Stomach smooth muscle (tissue), 2 donors: Measurements from ENCODE around the gene RAB27B.
"Not testable (repeated sequence)": the region's sequence is repeated elsewhere in the genome, so short reads cannot be mapped to it uniquely, and the experiment has no call there.

Experiments
- H3K27ac ChIP-seq: one replicate; pipeline ENCODE4 v1.7.0; 2013; ENCODE audit warnings: mild to moderate bottlenecking, low read length, inconsistent platforms
- H3K27me3 ChIP-seq, 2 donors: one replicate each; pipeline ENCODE4 v1.7.0; 2013; ENCODE audit warnings: low read length in 2 of 2; ENCODE audit not compliant: insufficient read depth in 2 of 2, control insufficient read depth in 1 of 2
- H3K36me3 ChIP-seq, 2 donors: one replicate each; pipeline ENCODE4 v1.7.0; 2013; ENCODE audit warnings: low read length in 2 of 2; ENCODE audit not compliant: control insufficient read depth in 2 of 2, insufficient read depth in 2 of 2
- H3K4me1 ChIP-seq: one replicate; pipeline ENCODE4 v1.7.0; 2013; ENCODE audit warnings: low read length; ENCODE audit not compliant: control insufficient read depth, insufficient read depth
- H3K4me3 ChIP-seq, 2 donors: one replicate each; pipeline ENCODE4 v1.7.0; 2013; ENCODE audit warnings: low read length in 2 of 2
- H3K9ac ChIP-seq, 2 donors: one replicate each; pipeline ENCODE4 v1.7.0; 2013; ENCODE audit warnings: low read length in 2 of 2, mild to moderate bottlenecking in 1 of 2
- H3K9me3 ChIP-seq, 2 donors: one replicate each; pipeline ENCODE4 v1.7.0; 2013; ENCODE audit warnings: low read length in 2 of 2; ENCODE audit not compliant: control insufficient read depth in 2 of 2
- donor health status: healthy.
- donor health status: Pancreatic carcinoma.

The RAB27B gene

GRCh38 chr18:54815086-54815485 lies 13.2 kb upstream of the RAB27B start:
- H3K4me3 ChIP-seq = no peak overlapping the region
- H3K27ac ChIP-seq = no peak overlapping the region
- no peaks in the 10 kb centered on the region for H3K36me3 ChIP-seq
- H3K27me3 ChIP-seq = no peaks in the 10 kb centered on the region
- H3K9ac ChIP-seq = no peak overlapping the region
- H3K4me1 ChIP-seq = no peaks in the 10 kb centered on the region
- H3K9me3 ChIP-seq = no peaks in the 10 kb centered on the region

- H3K27ac ChIP-seq, H3K9me3 ChIP-seq, H3K9ac ChIP-seq, H3K4me3 ChIP-seq, H3K4me1 ChIP-seq, H3K36me3 ChIP-seq, H3K27me3 ChIP-seq: not testable (repeated sequence)
Observed at GRCh38 chr18:54820785-54821275, 7.4 kb upstream of the RAB27B start.

- Histone ChIP-seq H3K9me3 (no peaks in the 10 kb centered on the region), H3K36me3 (no peaks in the 10 kb centered on the region), H3K27ac (no peak overlapping the region), H3K4me3 (no peak overlapping the region), H3K4me1 (no peaks in the 10 kb centered on the region), H3K27me3 (no peaks in the 10 kb centered on the region), H3K9ac (no peak overlapping the region)
Observed at GRCh38 chr18:54822872-54823845, 5.1 kb upstream of the RAB27B start.

- no peak overlapping the region for H3K4me3 ChIP-seq
- no peak overlapping the region for H3K9ac ChIP-seq
- no peaks in the 10 kb centered on the region for H3K4me1 ChIP-seq
- no peaks in the 10 kb centered on the region for H3K27me3 ChIP-seq
- H3K9me3 ChIP-seq = no peaks in the 10 kb centered on the region
- H3K36me3 ChIP-seq = no peaks in the 10 kb centered on the region
- H3K27ac ChIP-seq = no peak overlapping the region
Observed at GRCh38 chr18:54824761-54825160, 3.5 kb upstream of the RAB27B start.

- no peak overlapping the region for H3K4me3 ChIP-seq
- H3K27ac ChIP-seq = no peak overlapping the region
- no peaks in the 10 kb centered on the region for H3K9me3 ChIP-seq
- no peaks in the 10 kb centered on the region for H3K27me3 ChIP-seq
- no peaks in the 10 kb centered on the region for H3K4me1 ChIP-seq
- no peaks in the 10 kb centered on the region for H3K36me3 ChIP-seq
- no peak overlapping the region for H3K9ac ChIP-seq
Observed at GRCh38 chr18:54825601-54826344, 2.5 kb upstream of the RAB27B start.

- peak overlapping the region in 1 of 2 donors; percentile 36 for H3K9ac ChIP-seq
- no peaks in the 10 kb centered on the region for H3K9me3 ChIP-seq
- H3K27ac ChIP-seq = no peak overlapping the region
- no peaks in the 10 kb centered on the region for H3K36me3 ChIP-seq
- H3K4me1 ChIP-seq = no peaks in the 10 kb centered on the region
- no peaks in the 10 kb centered on the region for H3K27me3 ChIP-seq
- peak overlapping the region; percentile 75 to 80 for H3K4me3 ChIP-seq
Observed at GRCh38 chr18:54828986-54829385, 709 bp downstream of the RAB27B start.

GRCh38 chr18:54829856-54830255 lies 1.6 kb downstream of the RAB27B start:
- Histone ChIP-seq H3K4me1 (no peaks in the 10 kb centered on the region), H3K27me3 (no peaks in the 10 kb centered on the region), H3K9me3 (no peaks in the 10 kb centered on the region), H3K9ac (no peak overlapping the region), H3K4me3 (no peak overlapping the region), H3K27ac (no peak overlapping the region), H3K36me3 (no peaks in the 10 kb centered on the region)

- Histone ChIP-seq H3K4me3 (no peak overlapping the region), H3K9ac (no peak overlapping the region), H3K4me1 (no peaks in the 10 kb centered on the region), H3K9me3 (no peaks in the 10 kb centered on the region), H3K36me3 (no peaks in the 10 kb centered on the region), H3K27me3 (no peaks in the 10 kb centered on the region), H3K27ac (no peak overlapping the region)
Observed at GRCh38 chr18:54830260-54830659, 2.0 kb downstream of the RAB27B start.

GRCh38 chr18:54830866-54831265 lies 2.6 kb downstream of the RAB27B start:
- Histone ChIP-seq H3K27ac (no peak overlapping the region), H3K36me3 (no peaks in the 10 kb centered on the region), H3K4me1 (no peaks in the 10 kb centered on the region), H3K9ac (no peak overlapping the region), H3K4me3 (no peak overlapping the region), H3K9me3 (no peaks in the 10 kb centered on the region), H3K27me3 (no peaks in the 10 kb centered on the region)

- Histone ChIP-seq H3K4me3 (no peak overlapping the region), H3K36me3 (no peaks in the 10 kb centered on the region), H3K4me1 (no peaks in the 10 kb centered on the region), H3K9me3 (no peaks in the 10 kb centered on the region), H3K9ac (no peak overlapping the region), H3K27me3 (no peaks in the 10 kb centered on the region), H3K27ac (no peak overlapping the region)
Observed at GRCh38 chr18:54835944-54836343, 7.7 kb downstream of the RAB27B start.
